Psoas muscle (tissue), 8 donors: ENCODE results near the gene DACH1. TPM values are rescaled to one million over a fixed set of nuclear protein-coding genes. Genes with fewer than 3 reads are reported as not detected.
A peak's percentile ranks its signal among the peaks of the same experiment; 100 is the strongest.

ENCODE experiments used
- ATAC-seq, 4 donors: fragments of 200-7000 bp; cut with Tn5 transposase; one replicate each; pipeline ENCODE4 v1.9.1; 2020; ENCODE audit warnings: moderate library complexity in 3 of 4, mild to moderate bottlenecking in 2 of 4
- DNase-seq, 2 donors: peaks; one replicate each; pipeline ENCODE4 v3.0.0-alpha.2; 2020
- H3K27ac ChIP-seq: fragments of 200-600 bp; one replicate; pipeline ENCODE4 v1.8.0; 2022
- H3K27me3 ChIP-seq, 3 donors: fragments of 200-600 bp in 1 of 3; one replicate each; pipeline versions ENCODE4 v1.6.1 to v1.8.0; 2013 to 2022; ENCODE audit warnings: low read length in 2 of 3, mild to moderate bottlenecking in 2 of 3, moderate library complexity in 1 of 3; ENCODE audit not compliant: insufficient read depth in 3 of 3
- H3K36me3 ChIP-seq, 2 donors: fragments of 200-600 bp in 1 of 2; one replicate each; pipeline versions ENCODE4 v1.6.1 to v1.8.0; 2013 to 2022; ENCODE audit warnings: low read depth in 1 of 2, mild to moderate bottlenecking in 1 of 2, moderate library complexity in 1 of 2; ENCODE audit not compliant: insufficient read depth in 1 of 2
- H3K4me1 ChIP-seq: fragments of 200-600 bp; one replicate; pipeline ENCODE4 v1.8.0; 2022
- H3K4me3 ChIP-seq: fragments of 200-600 bp; one replicate; pipeline ENCODE4 v1.8.0; 2022; ENCODE audit warnings: mild to moderate bottlenecking
- H3K9me3 ChIP-seq: fragments of 200-600 bp; one replicate; pipeline ENCODE4 v1.8.0; 2022
- CTCF ChIP-seq: fragments of 200-600 bp; IDR thresholded peaks from one replicate; pipeline ENCODE4 v1.8.0; 2022; ENCODE audit warnings: antibody characterized with exemption
- WGBS, 3 donors: extraction: QIAGEN DNeasy Blood & Tissue Kit; methylation state at CpG; one replicate each; pipeline versions ENCODE4 v1.1.6 to v1.1.7; 2013; 5-methylcytosine and 5-hydroxymethylcytosine counted together
- intact Hi-C, 2 donors: fragments of 100-400 bp; cut with DNase I; formaldehyde crosslinking; loops; one replicate each; pipeline versions ENCODE4 v1.11.0 to v1.14.2; 2022
- long read RNA-seq, 2 donors: library from polyadenylated mRNA; unstranded; transcript quantifications; one replicate each; pipeline ENCODE4 v2.0.0, GENCODE V29; 2021
- polyA plus RNA-seq, 3 donors: library from polyadenylated mRNA; stranded (reverse); fragments of 200-250 nt; gene quantifications; one replicate each; pipeline ENCODE4 v1.2.3, GENCODE V29; 2013
- total RNA-seq, 4 donors: library from RNA; stranded (reverse); fragmentation: NEBNext Ultra II Directional in 2 of 4; extraction: Animal tissue kit (Norgen Biotek cat#: 25700) in 2 of 4; gene quantifications; one replicate each; pipeline versions ENCODE4 v1.2.1 to v1.2.4, GENCODE V29; 2021 to 2023
- donor health status: healthy with polysubstance abuse.
- donor health status: DM: no; HTN: no; CAD: no; lungs with moderate emphysema.
- donor health status: Bipolar disorder and iron deficiency.
- donor health status: healthy.
- donor health status: DM: yes; HTN: yes; CAD: no.
- donor health status: DM: no; HTN: no; CAD: no.
- donor health status: DM: no; HTN: no; CAD: no.
- donor health status: DM: yes; HTN: yes; CAD: no.

Gene DACH1
- total RNA-seq (1 to 10 TPM; 1.1 to 3.6 (median 1.2) TPM), polyA plus RNA-seq (under 1 TPM; 0.51 to 0.67 (median 0.57) TPM)
- long read RNA-seq, donor 1: 0 reads
- long read RNA-seq, donor 2, full-length matches to known transcripts: 2 of 2 reads
- long read RNA-seq, donor 2, partial matches to known transcripts: 0 of 2 reads
- long read RNA-seq, donor 2, other reads (novel, unspliced or antisense): 0 of 2 reads

- Histone ChIP-seq H3K27ac (peak within 1 kb of the TSS; percentile 62), H3K4me1 (no peaks in the 10 kb centered on the region), H3K36me3 (no peaks in the 10 kb centered on the region), H3K4me3 (peak within 1 kb of the TSS; percentile 72), H3K9me3 (no peaks in the 10 kb centered on the region), H3K27me3 (peaks cover 0 to 44% (median 8%) of the 10 kb centered on the region in 3 donors)
- intact Hi-C loops: no loop called here
- TF ChIP-seq CTCF: no peak
- DNase-seq (peak; percentile 13 to 69), ATAC-seq (peak; percentile 53 to 73 (median 58))
- 1 to 2% (median 2%) methylated on average over 30 of the region's 30 CpGs for WGBS, 3 donors
Observed at GRCh38 chr13:71867131-71867814, at the start of gene DACH1. Gene DACH1, minus strand, starts transcription at chr13:71867204.

- no peaks in the 10 kb centered on the region for H3K27me3 ChIP-seq
- H3K9me3 ChIP-seq: no peaks in the 10 kb centered on the region
- no peak for TF ChIP-seq CTCF
- no peak overlapping the region for H3K27ac ChIP-seq
- ATAC-seq (peak in 3 of 4 donors; percentile 46 to 58 (median 47)), DNase-seq (no peak)
- 53 to 59% (median 55%) methylated on average over 3 of the region's 3 CpGs for WGBS, 3 donors
- H3K4me3 ChIP-seq: no peak overlapping the region
- no peaks in the 10 kb centered on the region for H3K4me1 ChIP-seq
- no peaks in the 10 kb centered on the region for H3K36me3 ChIP-seq
- intact Hi-C loops: no loop called here
Observed at GRCh38 chr13:71913717-71914116, 46.7 kb upstream of the DACH1 start.

GRCh38 chr13:71912524-71912923 lies 45.5 kb upstream of the DACH1 start:
- intact Hi-C loops: no loop called here
- H3K27me3 ChIP-seq: no peaks in the 10 kb centered on the region
- H3K27ac ChIP-seq: no peak overlapping the region
- TF ChIP-seq CTCF: no peak
- ATAC-seq: no peak
- no peaks in the 10 kb centered on the region for H3K36me3 ChIP-seq
- no peaks in the 10 kb centered on the region for H3K4me1 ChIP-seq
- DNase-seq: no peak
- H3K9me3 ChIP-seq: no peaks in the 10 kb centered on the region
- no peak overlapping the region for H3K4me3 ChIP-seq

- intact Hi-C loops: no loop called here
- H3K4me1 ChIP-seq: no peaks in the 10 kb centered on the region
- no peaks in the 10 kb centered on the region for H3K9me3 ChIP-seq
- H3K4me3 ChIP-seq: no peak overlapping the region
- no peak for DNase-seq
- TF ChIP-seq CTCF: no peak
- H3K27me3 ChIP-seq: no peaks in the 10 kb centered on the region
- 81 to 93% (median 82%) methylated on average over 1 of the region's 1 CpG for WGBS, 3 donors
- H3K27ac ChIP-seq: no peak overlapping the region
- no peaks in the 10 kb centered on the region for H3K36me3 ChIP-seq
- ATAC-seq: no peak
Observed at GRCh38 chr13:71906448-71906847, 39.4 kb upstream of the DACH1 start.
